OCI-LY1 (cell line): ENCODE measurements around the gene MED13L.

Experiments
- H2AFZ ChIP-seq: fragments of 200-600 bp; sonication (generic), shearing (Covaris generic); 2 replicates; pipeline ENCODE4 v1.6.0; 2014; ENCODE audit warnings: antibody characterized with exemption, mild to moderate bottlenecking, low read length
- H3F3A ChIP-seq: fragments of 200-600 bp; sonication (generic), shearing (Covaris generic); 2 replicates; pipeline ENCODE4 v1.6.0; 2014; ENCODE audit warnings: mild to moderate bottlenecking, antibody characterized with exemption, low read length, moderate library complexity; ENCODE audit not compliant: insufficient read depth
- H3K27ac ChIP-seq: fragments of 200-600 bp; sonication (generic); 2 replicates; pipeline ENCODE4 v1.5.1; 2014; ENCODE audit warnings: low read length, mixed run types, mild to moderate bottlenecking, low read depth; ENCODE audit not compliant: poor library complexity, severe bottlenecking
- H3K27me3 ChIP-seq: fragments of 200-600 bp; sonication (generic); 2 replicates; pipeline ENCODE4 v1.6.0; 2014; ENCODE audit warnings: antibody characterized with exemption, mild to moderate bottlenecking, low read length, moderate library complexity; ENCODE audit not compliant: insufficient read depth
- H3K36me3 ChIP-seq: fragments of 200-600 bp; sonication (generic); 2 replicates; pipeline ENCODE4 v1.6.1; 2014; ENCODE audit warnings: mild to moderate bottlenecking, antibody characterized with exemption, low read length, moderate library complexity, mixed read lengths; ENCODE audit not compliant: insufficient read depth
- H3K4me1 ChIP-seq: fragments of 200-600 bp; sonication (generic); 2 replicates; pipeline ENCODE4 v1.5.1; 2014; ENCODE audit warnings: mild to moderate bottlenecking, low read length, moderate library complexity; ENCODE audit not compliant: insufficient read depth, severe bottlenecking
- H3K4me2 ChIP-seq: fragments of 200-600 bp; sonication (generic), shearing (Covaris generic); 2 replicates; pipeline ENCODE4 v1.6.1; 2014; ENCODE audit warnings: low read length
- H3K4me3 ChIP-seq: fragments of 200-600 bp; sonication (generic); 2 replicates; pipeline ENCODE4 v1.5.1; 2014; ENCODE audit warnings: low read length, low read depth, mild to moderate bottlenecking, mixed read lengths; ENCODE audit not compliant: poor library complexity, severe bottlenecking
- H3K79me2 ChIP-seq: fragments of 200-600 bp; shearing (Covaris generic); 2 replicates; pipeline ENCODE4 v1.6.1; 2016; ENCODE audit warnings: mixed run types, low read length, mixed read lengths; ENCODE audit not compliant: insufficient read depth
- H3K9ac ChIP-seq: fragments of 200-600 bp; sonication (generic), shearing (Covaris generic); 2 replicates; pipeline ENCODE4 v1.6.1; 2014; ENCODE audit warnings: mild to moderate bottlenecking, low read length, mixed read lengths
- H3K9me2 ChIP-seq: fragments of 200-600 bp; sonication (generic), shearing (Covaris generic); 2 replicates; pipeline ENCODE4 v1.6.1; 2014; ENCODE audit warnings: low read depth, mild to moderate bottlenecking, low read length, mixed read lengths
- H3K9me3 ChIP-seq: fragments of 200-600 bp; shearing (Covaris generic); 2 replicates; pipeline ENCODE4 v1.6.1; 2014; ENCODE audit warnings: low read length, mixed read lengths
- H4K20me1 ChIP-seq: fragments of 200-600 bp; sonication (generic), shearing (Covaris generic); 2 replicates; pipeline ENCODE4 v1.6.0; 2016; ENCODE audit warnings: mild to moderate bottlenecking, low read length; ENCODE audit not compliant: insufficient read depth
- EZH2 ChIP-seq: fragments of 200-600 bp; sonication (generic), shearing (Covaris generic); IDR thresholded peaks from 2 replicates; pipeline ENCODE4 v1.8.0; 2017; ENCODE audit warnings: borderline replicate concordance, mixed run types, mild to moderate bottlenecking, antibody characterized with exemption, low read length, moderate library complexity, mixed read lengths
- TF ChIP-seq, protein P1 (sequence below): fragments of 200-600 bp; sonication (generic), shearing (Covaris generic); IDR thresholded peaks from 2 replicates; pipeline ENCODE4 v1.5.1; 2017; ENCODE audit warnings: mild to moderate bottlenecking, antibody characterized with exemption, low read length, moderate library complexity, mixed read lengths

Gene MED13L

DNA sequence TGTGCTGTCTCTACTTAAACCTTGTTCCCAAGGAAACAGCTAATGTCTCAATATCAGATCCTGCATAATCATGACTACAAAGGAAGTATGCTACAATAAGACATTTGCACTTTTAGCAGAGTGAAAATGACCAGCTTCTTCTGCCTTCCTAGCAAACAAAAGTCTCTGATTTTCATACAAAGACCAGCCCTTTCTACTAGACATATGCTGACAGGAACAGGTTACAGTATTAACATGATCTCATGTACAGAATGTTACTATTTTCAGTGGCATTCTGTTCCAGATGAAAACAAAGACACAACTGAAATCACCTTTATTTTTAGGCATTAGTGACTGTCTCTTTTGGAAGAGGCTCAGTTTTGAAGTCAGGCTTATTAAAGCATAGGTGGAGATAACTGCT, 228.6 kb downstream of the MED13L start:
- no peak for TF ChIP-seq EZH2
- no peaks in the 10 kb centered on the region for H3F3A ChIP-seq
- H2AFZ ChIP-seq: no peak overlapping the region
- no peaks in the 10 kb centered on the region for H3K79me2 ChIP-seq
- no peak overlapping the region for H3K27ac ChIP-seq
- H3K36me3 ChIP-seq: no peaks in the 10 kb centered on the region
- no peak overlapping the region for H3K4me2 ChIP-seq
- H3K9ac ChIP-seq: no peak overlapping the region
- peaks cover 5% of the 10 kb centered on the region for H3K4me1 ChIP-seq
- H3K27me3 ChIP-seq: no peaks in the 10 kb centered on the region
- no peak overlapping the region for H3K4me3 ChIP-seq
- no peaks in the 10 kb centered on the region for H3K9me2 ChIP-seq
- H3K9me3 ChIP-seq: no peaks in the 10 kb centered on the region
- H4K20me1 ChIP-seq: no peaks in the 10 kb centered on the region

DNA sequence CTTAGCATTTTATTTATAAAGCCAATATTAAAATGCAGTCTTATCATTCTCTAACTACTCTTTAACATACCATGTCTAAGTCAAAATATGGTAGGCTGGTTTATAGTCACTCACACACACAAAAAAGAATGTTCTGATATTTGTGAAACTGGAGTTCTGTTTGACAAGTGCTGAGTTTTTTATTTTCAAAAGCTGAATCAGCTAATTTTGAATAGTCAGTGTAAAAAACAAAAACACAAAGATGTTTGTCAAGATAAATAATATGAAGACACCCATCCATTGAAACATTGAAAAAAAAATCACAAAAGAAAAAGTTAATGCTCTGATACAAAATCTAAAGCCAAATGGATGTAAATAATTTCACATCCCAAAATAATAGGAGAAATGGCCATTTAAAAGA, 231.5 kb downstream of the MED13L start:
- peaks cover 5% of the 10 kb centered on the region for H3K4me1 ChIP-seq
- no peaks in the 10 kb centered on the region for H3F3A ChIP-seq
- TF ChIP-seq, protein P1, sequence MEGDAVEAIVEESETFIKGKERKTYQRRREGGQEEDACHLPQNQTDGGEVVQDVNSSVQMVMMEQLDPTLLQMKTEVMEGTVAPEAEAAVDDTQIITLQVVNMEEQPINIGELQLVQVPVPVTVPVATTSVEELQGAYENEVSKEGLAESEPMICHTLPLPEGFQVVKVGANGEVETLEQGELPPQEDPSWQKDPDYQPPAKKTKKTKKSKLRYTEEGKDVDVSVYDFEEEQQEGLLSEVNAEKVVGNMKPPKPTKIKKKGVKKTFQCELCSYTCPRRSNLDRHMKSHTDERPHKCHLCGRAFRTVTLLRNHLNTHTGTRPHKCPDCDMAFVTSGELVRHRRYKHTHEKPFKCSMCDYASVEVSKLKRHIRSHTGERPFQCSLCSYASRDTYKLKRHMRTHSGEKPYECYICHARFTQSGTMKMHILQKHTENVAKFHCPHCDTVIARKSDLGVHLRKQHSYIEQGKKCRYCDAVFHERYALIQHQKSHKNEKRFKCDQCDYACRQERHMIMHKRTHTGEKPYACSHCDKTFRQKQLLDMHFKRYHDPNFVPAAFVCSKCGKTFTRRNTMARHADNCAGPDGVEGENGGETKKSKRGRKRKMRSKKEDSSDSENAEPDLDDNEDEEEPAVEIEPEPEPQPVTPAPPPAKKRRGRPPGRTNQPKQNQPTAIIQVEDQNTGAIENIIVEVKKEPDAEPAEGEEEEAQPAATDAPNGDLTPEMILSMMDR: no peak
- TF ChIP-seq EZH2: no peak
- H3K36me3 ChIP-seq: no peaks in the 10 kb centered on the region
- no peak overlapping the region for H2AFZ ChIP-seq
- no peaks in the 10 kb centered on the region for H3K27me3 ChIP-seq
- H3K9me3 ChIP-seq: no peaks in the 10 kb centered on the region
- no peak overlapping the region for H3K4me3 ChIP-seq
- no peak overlapping the region for H3K4me2 ChIP-seq
- no peak overlapping the region for H3K9ac ChIP-seq
- no peaks in the 10 kb centered on the region for H4K20me1 ChIP-seq
- H3K27ac ChIP-seq: no peak overlapping the region
- H3K79me2 ChIP-seq: no peaks in the 10 kb centered on the region
- H3K9me2 ChIP-seq: no peaks in the 10 kb centered on the region

DNA sequence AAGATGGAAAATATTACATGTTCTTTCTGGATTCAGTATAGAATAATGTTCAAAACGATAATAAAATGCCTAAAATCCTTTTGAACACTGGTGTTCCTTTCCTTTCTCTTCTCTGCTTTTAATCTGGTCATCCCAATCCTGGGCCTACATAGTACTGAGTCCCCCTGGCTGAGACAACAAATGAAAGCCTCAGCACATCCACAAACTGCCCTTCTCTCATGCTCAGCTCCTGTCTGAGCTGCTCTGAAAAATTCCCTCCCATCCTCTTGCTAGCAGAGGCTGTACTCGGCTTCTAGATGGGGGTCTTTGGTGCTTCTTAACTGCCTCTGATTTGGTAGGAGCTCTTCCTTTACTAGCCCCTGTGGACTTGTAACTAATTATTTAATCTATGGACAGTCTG, 232.3 kb downstream of the MED13L start:
- no peaks in the 10 kb centered on the region for H3K9me3 ChIP-seq
- no peaks in the 10 kb centered on the region for H3F3A ChIP-seq
- no peaks in the 10 kb centered on the region for H4K20me1 ChIP-seq
- no peak overlapping the region for H3K4me2 ChIP-seq
- H3K9ac ChIP-seq: no peak overlapping the region
- H3K79me2 ChIP-seq: no peaks in the 10 kb centered on the region
- H3K27me3 ChIP-seq: no peaks in the 10 kb centered on the region
- H3K4me1 ChIP-seq: peaks cover 5% of the 10 kb centered on the region
- H3K27ac ChIP-seq: no peak overlapping the region
- no peak overlapping the region for H2AFZ ChIP-seq
- TF ChIP-seq, protein P1: no peak
- TF ChIP-seq EZH2: no peak
- H3K36me3 ChIP-seq: no peaks in the 10 kb centered on the region
- no peak overlapping the region for H3K4me3 ChIP-seq
- no peaks in the 10 kb centered on the region for H3K9me2 ChIP-seq
